Measurements from ENCODE around the gene POLR3F.

The POLR3F gene

DNA sequence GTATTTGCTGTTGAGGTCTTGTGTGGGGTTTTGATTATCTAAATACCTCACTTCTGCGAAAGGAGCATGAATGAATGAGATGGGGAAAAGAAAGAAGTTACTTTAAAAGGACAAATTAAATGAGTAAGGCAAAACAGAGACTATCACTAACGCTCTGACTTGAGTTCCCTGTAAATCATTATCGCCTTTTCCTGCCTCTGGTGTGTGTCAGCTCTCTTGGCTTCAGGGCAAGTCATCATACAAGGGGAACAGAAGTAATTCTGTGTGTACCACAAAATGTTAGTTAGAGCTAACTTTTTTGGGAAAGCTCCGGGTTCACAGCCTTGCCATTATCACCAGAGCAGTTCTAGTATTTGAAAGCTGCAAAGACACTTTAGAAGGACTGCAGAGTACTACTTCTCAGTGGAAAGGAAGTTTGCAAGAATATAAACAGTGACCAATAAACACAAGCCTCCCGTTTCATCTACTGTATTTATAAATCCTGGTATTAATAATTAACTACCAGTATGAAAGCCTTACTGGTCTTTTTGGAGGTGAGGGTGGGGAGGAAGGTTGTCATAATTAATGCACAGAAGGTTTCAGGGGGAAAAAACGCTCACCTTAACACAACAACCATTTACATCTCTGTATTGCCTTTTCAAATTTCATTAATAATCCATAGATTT, 1.5 kb upstream of the POLR3F start:
- Histone ChIP-seq H3K27ac (ENCODE audit: low read depth, low read length) (no peak overlapping the region), H4K20me1 (ENCODE audit: low read depth, low read length) (no peaks in the 10 kb centered on the region), H3K27me3 (ENCODE audit: low read length) (no peaks in the 10 kb centered on the region), H3K36me3 (ENCODE audit: low read length) (no peaks in the 10 kb centered on the region), H3K9me3 (ENCODE audit: insufficient read depth, low read length) (no peaks in the 10 kb centered on the region), H3K9ac (ENCODE audit: low read length) (no peak overlapping the region), H2AFZ (ENCODE audit: low read depth, low read length, severe bottlenecking) (no peak overlapping the region), H3K4me2 (ENCODE audit: low read depth, low read length, poor library complexity, severe bottlenecking) (peak overlapping the region; percentile 93), H3K9me2 (replicated peaks; ENCODE audit: insufficient read depth, low read length) (no peaks in the 10 kb centered on the region), H3F3A (ENCODE audit: insufficient read depth) (no peaks in the 10 kb centered on the region), H3K79me2 (ENCODE audit: insufficient read depth, low read length) (peaks cover 22% of the 10 kb centered on the region), H3K4me3 (ENCODE audit: insufficient read depth, low read length, poor library complexity, severe bottlenecking) (no peak overlapping the region)
- TF ChIP-seq, protein P1, sequence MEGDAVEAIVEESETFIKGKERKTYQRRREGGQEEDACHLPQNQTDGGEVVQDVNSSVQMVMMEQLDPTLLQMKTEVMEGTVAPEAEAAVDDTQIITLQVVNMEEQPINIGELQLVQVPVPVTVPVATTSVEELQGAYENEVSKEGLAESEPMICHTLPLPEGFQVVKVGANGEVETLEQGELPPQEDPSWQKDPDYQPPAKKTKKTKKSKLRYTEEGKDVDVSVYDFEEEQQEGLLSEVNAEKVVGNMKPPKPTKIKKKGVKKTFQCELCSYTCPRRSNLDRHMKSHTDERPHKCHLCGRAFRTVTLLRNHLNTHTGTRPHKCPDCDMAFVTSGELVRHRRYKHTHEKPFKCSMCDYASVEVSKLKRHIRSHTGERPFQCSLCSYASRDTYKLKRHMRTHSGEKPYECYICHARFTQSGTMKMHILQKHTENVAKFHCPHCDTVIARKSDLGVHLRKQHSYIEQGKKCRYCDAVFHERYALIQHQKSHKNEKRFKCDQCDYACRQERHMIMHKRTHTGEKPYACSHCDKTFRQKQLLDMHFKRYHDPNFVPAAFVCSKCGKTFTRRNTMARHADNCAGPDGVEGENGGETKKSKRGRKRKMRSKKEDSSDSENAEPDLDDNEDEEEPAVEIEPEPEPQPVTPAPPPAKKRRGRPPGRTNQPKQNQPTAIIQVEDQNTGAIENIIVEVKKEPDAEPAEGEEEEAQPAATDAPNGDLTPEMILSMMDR (IDR thresholded peaks at IDR 0.05; ENCODE audit: insufficient read depth, low read length, poor library complexity, severe bottlenecking) = no peak
- TF ChIP-seq EZH2phosphoT487 (conservative IDR thresholded peaks at IDR 0.05; ENCODE audit: low read length) = no peak

DNA sequence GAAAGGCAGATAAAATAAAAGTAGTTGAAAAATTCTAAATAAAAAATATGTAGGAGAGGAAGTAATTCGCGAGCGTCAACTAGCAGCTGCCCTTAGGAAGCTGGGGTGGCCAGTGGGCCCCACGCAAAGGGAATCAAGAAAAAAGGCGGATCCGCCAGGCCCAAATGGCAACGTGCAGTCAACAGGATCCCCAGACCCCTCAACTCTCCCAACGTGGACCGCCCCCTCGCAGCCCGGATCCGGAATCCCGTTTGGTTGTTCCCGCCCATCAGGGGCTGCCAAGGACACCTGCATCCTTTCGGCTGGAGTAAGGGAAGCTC, 656 bp upstream of the POLR3F start:
- Histone ChIP-seq H3K27ac (ENCODE audit: low read depth, low read length) (no peak overlapping the region), H3K4me3 (ENCODE audit: insufficient read depth, low read length, poor library complexity, severe bottlenecking) (peak overlapping the region; percentile 95)

DNA sequence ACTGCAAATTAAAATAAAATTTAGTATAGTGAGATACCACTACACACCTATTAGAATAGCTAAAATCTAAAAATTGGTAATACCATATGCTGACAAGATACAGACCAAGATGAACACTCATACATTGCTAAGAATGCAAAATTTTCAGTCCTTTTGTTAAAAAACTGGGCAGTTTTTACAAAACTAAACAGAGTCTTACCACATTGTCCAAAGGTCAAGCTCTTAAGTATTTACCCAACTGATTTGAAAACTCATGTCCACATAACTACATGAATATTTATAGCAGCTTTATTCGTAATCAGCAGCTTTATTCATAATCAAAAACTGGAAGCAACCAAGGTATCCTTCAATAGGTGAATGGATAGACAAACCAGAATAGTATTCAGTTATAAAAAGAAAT, 10.0 kb downstream of the POLR3F start:
- peaks cover 8% of the 10 kb centered on the region for H3K36me3 ChIP-seq (ENCODE audit: low read length)
- no peaks in the 10 kb centered on the region for H3K27me3 ChIP-seq (ENCODE audit: low read length)
- no peak overlapping the region for H3K4me2 ChIP-seq (ENCODE audit: low read depth, low read length, poor library complexity, severe bottlenecking)
- no peaks in the 10 kb centered on the region for H3K9me3 ChIP-seq (ENCODE audit: insufficient read depth, low read length)
- H4K20me1 ChIP-seq (ENCODE audit: low read depth, low read length) = no peaks in the 10 kb centered on the region
- no peak overlapping the region for H3K9ac ChIP-seq (ENCODE audit: low read length)
- H3K79me2 ChIP-seq (ENCODE audit: insufficient read depth, low read length) = no peaks in the 10 kb centered on the region
- no peak overlapping the region for H2AFZ ChIP-seq (ENCODE audit: low read depth, low read length, severe bottlenecking)
- H3K4me3 ChIP-seq (ENCODE audit: insufficient read depth, low read length, poor library complexity, severe bottlenecking) = no peak overlapping the region
- H3F3A ChIP-seq (ENCODE audit: insufficient read depth) = no peaks in the 10 kb centered on the region; the same call in 1 of the 2 replicates
- H3K9me2 ChIP-seq (replicated peaks; ENCODE audit: insufficient read depth, low read length) = no peaks in the 10 kb centered on the region
- TF ChIP-seq, protein P1 (IDR thresholded peaks at IDR 0.05; ENCODE audit: insufficient read depth, low read length, poor library complexity, severe bottlenecking) = no peak
- TF ChIP-seq EZH2phosphoT487 (conservative IDR thresholded peaks at IDR 0.05; ENCODE audit: low read length) = no peak
- no peak overlapping the region for H3K27ac ChIP-seq (ENCODE audit: low read depth, low read length)

More for the DNA sequence above, 656 bp upstream of the POLR3F start:
- peak overlapping the region; percentile 83 for H3K9ac ChIP-seq (ENCODE audit: low read length)
- no peaks in the 10 kb centered on the region for H3K9me2 ChIP-seq (replicated peaks; ENCODE audit: insufficient read depth, low read length)
- peak overlapping the region; percentile 93 for H3K4me2 ChIP-seq (ENCODE audit: low read depth, low read length, poor library complexity, severe bottlenecking)
- H3K9me3 ChIP-seq (ENCODE audit: insufficient read depth, low read length) = no peaks in the 10 kb centered on the region
- H3K27me3 ChIP-seq (ENCODE audit: low read length) = no peaks in the 10 kb centered on the region
- H2AFZ ChIP-seq (ENCODE audit: low read depth, low read length, severe bottlenecking) = peak overlapping the region; percentile 95
- no peaks in the 10 kb centered on the region for H3F3A ChIP-seq (ENCODE audit: insufficient read depth)
- no peaks in the 10 kb centered on the region for H3K36me3 ChIP-seq (ENCODE audit: low read length)
- H3K79me2 ChIP-seq (ENCODE audit: insufficient read depth, low read length) = peaks cover 22% of the 10 kb centered on the region
- no peaks in the 10 kb centered on the region for H4K20me1 ChIP-seq (ENCODE audit: low read depth, low read length)
- no peak for TF ChIP-seq EZH2phosphoT487 (conservative IDR thresholded peaks at IDR 0.05; ENCODE audit: low read length)
- TF ChIP-seq, protein P1 (IDR thresholded peaks at IDR 0.05; ENCODE audit: insufficient read depth, low read length, poor library complexity, severe bottlenecking) = no peak
